ENCODE results near the gene RAB1B.
"Not testable (repeated sequence)": the region's sequence is repeated elsewhere in the genome, so short reads cannot be mapped to it uniquely, and the experiment has no call there.

RAB1B gene

GRCh38 chr11:66291706-66292542, 23.5 kb downstream of the RAB1B start, which contains the start of gene TMEM151A:
TSS of gene TMEM151A (plus strand) at chr11:66291894. CDS start at chr11:66292014, 120 bp downstream.
- DNase-seq (ENCODE audit: low read depth in 1 of 2, low spot score in 1 of 2): no peak
- in situ Hi-C loops (cut with HindIII; ENCODE audit: low pct_unique_long_range_greater_than_20kb, low sequenced_read_pairs): no loop called here
- no peak for TF ChIP-seq JUND (IDR thresholded peaks at IDR 0.05; ENCODE audit: low read depth)

- in situ Hi-C loops (cut with HindIII; ENCODE audit: low pct_unique_long_range_greater_than_20kb, low sequenced_read_pairs): no loop called here
- TF ChIP-seq JUND (IDR thresholded peaks at IDR 0.05; ENCODE audit: low read depth): no peak
- no peak for DNase-seq (ENCODE audit: low read depth in 1 of 2, low spot score in 1 of 2)
Measured at GRCh38 chr11:66292543-66293332, 24.3 kb downstream of the RAB1B start.

- in situ Hi-C loops (cut with HindIII; ENCODE audit: low pct_unique_long_range_greater_than_20kb, low sequenced_read_pairs): no loop called here
- no peak for TF ChIP-seq JUND (IDR thresholded peaks at IDR 0.05; ENCODE audit: low read depth)
- no peak for DNase-seq (ENCODE audit: low read depth in 1 of 2, low spot score in 1 of 2)
Measured at GRCh38 chr11:66293352-66293751, 24.9 kb downstream of the RAB1B start.

GRCh38 chr11:66293777-66294625, 25.6 kb downstream of the RAB1B start:
- in situ Hi-C loops (cut with HindIII; ENCODE audit: low pct_unique_long_range_greater_than_20kb, low sequenced_read_pairs): no loop called here
- DNase-seq (ENCODE audit: low read depth in 1 of 2, low spot score in 1 of 2): no peak
- TF ChIP-seq JUND (IDR thresholded peaks at IDR 0.05; ENCODE audit: low read depth): no peak

- in situ Hi-C loops (cut with HindIII; ENCODE audit: low pct_unique_long_range_greater_than_20kb, low sequenced_read_pairs): no loop called here
- DNase-seq (ENCODE audit: low read depth in 1 of 2, low spot score in 1 of 2): no peak
Measured at GRCh38 chr11:66294626-66295620, 26.5 kb downstream of the RAB1B start.

GRCh38 chr11:66297610-66298009, 29.2 kb downstream of the RAB1B start:
- in situ Hi-C loops (cut with HindIII; ENCODE audit: low pct_unique_long_range_greater_than_20kb, low sequenced_read_pairs): no loop called here
- TF ChIP-seq JUND (IDR thresholded peaks at IDR 0.05; ENCODE audit: low read depth): no peak

More at GRCh38 chr11:66294626-66295620, 26.5 kb downstream of the RAB1B start:
- TF ChIP-seq JUND (IDR thresholded peaks at IDR 0.05; ENCODE audit: low read depth): no peak

GRCh38 chr11:66299186-66299585, 30.7 kb downstream of the RAB1B start:
- DNase-seq (ENCODE audit: low read depth in 1 of 2, low spot score in 1 of 2): no peak
- TF ChIP-seq JUND (IDR thresholded peaks at IDR 0.05; ENCODE audit: low read depth): no peak
- in situ Hi-C loops (cut with HindIII; ENCODE audit: low pct_unique_long_range_greater_than_20kb, low sequenced_read_pairs): no loop called here

More at GRCh38 chr11:66297610-66298009, 29.2 kb downstream of the RAB1B start:
- DNase-seq (ENCODE audit: low read depth in 1 of 2, low spot score in 1 of 2): no peak

GRCh38 chr11:66302656-66303055, 34.2 kb downstream of the RAB1B start:
- DNase-seq (ENCODE audit: low read depth in 1 of 2, low spot score in 1 of 2): no peak
- no peak for TF ChIP-seq JUND (IDR thresholded peaks at IDR 0.05; ENCODE audit: low read depth)
- in situ Hi-C loops (cut with HindIII; ENCODE audit: low pct_unique_long_range_greater_than_20kb, low sequenced_read_pairs): no loop called here

- no peak for DNase-seq (ENCODE audit: low read depth in 1 of 2, low spot score in 1 of 2)
- no peak for TF ChIP-seq JUND (IDR thresholded peaks at IDR 0.05; ENCODE audit: low read depth)
- in situ Hi-C loops (cut with HindIII; ENCODE audit: low pct_unique_long_range_greater_than_20kb, low sequenced_read_pairs): no loop called here
Measured at GRCh38 chr11:66309475-66309874, 41.0 kb downstream of the RAB1B start.

- TF ChIP-seq JUND (IDR thresholded peaks at IDR 0.05; ENCODE audit: low read depth): no peak
- in situ Hi-C loops (cut with HindIII; ENCODE audit: low pct_unique_long_range_greater_than_20kb, low sequenced_read_pairs): no loop called here
- DNase-seq (ENCODE audit: low read depth in 1 of 2, low spot score in 1 of 2): no peak
Measured at GRCh38 chr11:66310324-66310723, 41.9 kb downstream of the RAB1B start.

GRCh38 chr11:66310803-66311440, 42.5 kb downstream of the RAB1B start:
- in situ Hi-C loops (cut with HindIII; ENCODE audit: low pct_unique_long_range_greater_than_20kb, low sequenced_read_pairs); DNase-seq (ENCODE audit: low read depth in 1 of 2, low spot score in 1 of 2): not testable (repeated sequence)
